GM18507 (cell line): Measurements from ENCODE around the gene ST7.
"Not testable (repeated sequence)": the region's sequence is repeated elsewhere in the genome, so short reads cannot be mapped to it uniquely, and the experiment has no call there.

Experiments used
- DNase-seq: peaks from one replicate; pipeline ENCODE4 v3.0.0; 2011; ENCODE audit warnings: low read depth; ENCODE audit not compliant: insufficient read length; ENCODE audit errors: extremely low spot score
- FAIRE-seq: peaks from 2 replicates; lab custom pipeline; 2011; peaks lifted over from hg19 to GRCh38; lab: Jason Lieb, UNC

ST7 gene

GRCh38 chr7:116953372-116953905 is at the start of gene ST7:
Gene ST7, plus strand, starts transcription at chr7:116953501. Its CDS starts 40 bp downstream, at chr7:116953541.
- FAIRE-seq (no peak), DNase-seq (peak; percentile 36)

- DNase-seq (no peak), FAIRE-seq (no peak)
Observed at GRCh38 chr7:116906391-116906790, 46.9 kb upstream of the ST7 start.

GRCh38 chr7:116910383-116910782 is 42.9 kb upstream of the ST7 start:
- FAIRE-seq, result no peak
- no peak for DNase-seq

- DNase-seq (no peak), FAIRE-seq (no peak)
Observed at GRCh38 chr7:116911801-116912200, 41.5 kb upstream of the ST7 start.

GRCh38 chr7:116912269-116912909 is 40.9 kb upstream of the ST7 start:
- no peak for FAIRE-seq
- no peak for DNase-seq

GRCh38 chr7:116918704-116919103 is 34.6 kb upstream of the ST7 start:
- FAIRE-seq, result no peak

GRCh38 chr7:116920359-116920758 is 32.9 kb upstream of the ST7 start:
- FAIRE-seq (no peak), DNase-seq (no peak)

More at GRCh38 chr7:116918704-116919103, 34.6 kb upstream of the ST7 start:
- DNase-seq, result no peak

GRCh38 chr7:116922545-116922944 is 30.8 kb upstream of the ST7 start:
- FAIRE-seq, result no peak
- no peak for DNase-seq

- no peak for FAIRE-seq
- DNase-seq, result no peak
Observed at GRCh38 chr7:116924741-116925140, 28.6 kb upstream of the ST7 start.

- DNase-seq (no peak), FAIRE-seq (no peak)
Observed at GRCh38 chr7:116929021-116929420, 24.3 kb upstream of the ST7 start.

- FAIRE-seq (peak; percentile 83), DNase-seq (peak; percentile 66)
Observed at GRCh38 chr7:116929914-116930913, 23.1 kb upstream of the ST7 start.

- no peak for FAIRE-seq
- no peak for DNase-seq
Observed at GRCh38 chr7:116932566-116932965, 20.7 kb upstream of the ST7 start.

GRCh38 chr7:116933465-116933864 is 19.8 kb upstream of the ST7 start:
- FAIRE-seq (no peak), DNase-seq (no peak)

- FAIRE-seq (no peak), DNase-seq (no peak)
Observed at GRCh38 chr7:116934580-116934979, 18.7 kb upstream of the ST7 start.

GRCh38 chr7:116936844-116937243 is 16.5 kb upstream of the ST7 start:
- FAIRE-seq, DNase-seq: not testable (repeated sequence)

GRCh38 chr7:116938678-116939077 is 14.6 kb upstream of the ST7 start:
- DNase-seq (no peak), FAIRE-seq (no peak)

GRCh38 chr7:116940689-116941370 is 12.5 kb upstream of the ST7 start:
- FAIRE-seq (no peak), DNase-seq (no peak)

GRCh38 chr7:116942504-116942903 is 10.8 kb upstream of the ST7 start:
- no peak for FAIRE-seq
- DNase-seq, result no peak

- FAIRE-seq, result no peak
- no peak for DNase-seq
Observed at GRCh38 chr7:116948934-116949333, 4.4 kb upstream of the ST7 start.
